Brain microvascular endothelial cell (primary cell): Measurements from ENCODE around the gene CCDC88C.

Experiments used
- DNase-seq: peaks from one replicate; pipeline ENCODE4 v3.0.0-alpha.2; 2020
- H3K27ac ChIP-seq: fragments of 250-450 bp; sonication (Bioruptor Pico); 2 replicates; pipeline ENCODE4 v1.5.1; 2020; ENCODE audit warnings: mild to moderate bottlenecking, moderate library complexity
- H3K27me3 ChIP-seq: fragments of 250-450 bp; sonication (Bioruptor Pico); replicated peaks from 2 replicates; pipeline ENCODE4 v1.5.1; 2020; ENCODE audit warnings: mild to moderate bottlenecking
- H3K36me3 ChIP-seq: fragments of 250-450 bp; sonication (Bioruptor Pico); replicated peaks from 2 replicates; pipeline ENCODE4 v1.5.1; 2020; ENCODE audit warnings: mild to moderate bottlenecking
- H3K4me3 ChIP-seq: 2 replicates; pipeline ENCODE4 v1.5.1; 2011; ENCODE audit warnings: low read depth, mild to moderate bottlenecking, control low read depth, low read length, moderate library complexity
- CTCF ChIP-seq: IDR thresholded peaks from 2 replicates; pipeline ENCODE4 v1.5.1; 2011; ENCODE audit warnings: low read depth, mild to moderate bottlenecking, moderate library complexity, low read length, control low read depth, inconsistent platforms; ENCODE audit errors: missing control alignments
- in situ Hi-C: cut with HindIII; loops from 2 replicates; pipeline ENCODE4 v1.10.0; 2017; ENCODE audit warnings: low sequenced_read_pairs, low pct_ligation_motif_present

Gene CCDC88C

GRCh38 chr14:91265404-91265803 is 152.2 kb downstream of the CCDC88C start:
- Histone ChIP-seq H3K27ac (no peak overlapping the region), H3K27me3 (peaks cover 5% of the 10 kb centered on the region), H3K4me3 (no peak overlapping the region), H3K36me3 (no peaks in the 10 kb centered on the region)
- in situ Hi-C loops = no loop called here
- TF ChIP-seq CTCF = no peak
- DNase-seq = no peak

- H3K27ac ChIP-seq = no peak overlapping the region
Observed at GRCh38 chr14:91264151-91265150, 153.2 kb downstream of the CCDC88C start.

GRCh38 chr14:91263329-91263728 is 154.3 kb downstream of the CCDC88C start:
- in situ Hi-C loops = no loop called here
- no peak overlapping the region for H3K27ac ChIP-seq
- H3K27me3 ChIP-seq = peaks cover 5% of the 10 kb centered on the region

More at GRCh38 chr14:91264151-91265150, 153.2 kb downstream of the CCDC88C start:
- in situ Hi-C loops = no loop called here
- H3K4me3 ChIP-seq = peak overlapping the region; percentile 37
- peaks cover 5% of the 10 kb centered on the region for H3K27me3 ChIP-seq
- no peaks in the 10 kb centered on the region for H3K36me3 ChIP-seq
- TF ChIP-seq CTCF = no peak
- DNase-seq = no peak

GRCh38 chr14:91261986-91262549 is 155.6 kb downstream of the CCDC88C start:
- no peaks in the 10 kb centered on the region for H3K36me3 ChIP-seq
- peaks cover 5% of the 10 kb centered on the region for H3K27me3 ChIP-seq
- TF ChIP-seq CTCF = no peak
- in situ Hi-C loops = no loop called here
- no peak for DNase-seq
- no peak overlapping the region for H3K4me3 ChIP-seq
- no peak overlapping the region for H3K27ac ChIP-seq

More at GRCh38 chr14:91263329-91263728, 154.3 kb downstream of the CCDC88C start:
- H3K36me3 ChIP-seq = no peaks in the 10 kb centered on the region
- no peak for DNase-seq
- TF ChIP-seq CTCF = no peak
- H3K4me3 ChIP-seq = no peak overlapping the region

- TF ChIP-seq CTCF = no peak
- Histone ChIP-seq H3K27ac (no peak overlapping the region), H3K27me3 (peaks cover 5% of the 10 kb centered on the region), H3K36me3 (no peaks in the 10 kb centered on the region), H3K4me3 (no peak overlapping the region)
- in situ Hi-C loops = no loop called here
- no peak for DNase-seq
Observed at GRCh38 chr14:91261115-91261514, 156.5 kb downstream of the CCDC88C start.
